ENCODE data around the gene HCRTR2. TPM values are rescaled to one million over a fixed set of nuclear protein-coding genes. Genes with fewer than 3 reads are reported as not detected.
"Not testable (repeated sequence)": the region's sequence is repeated elsewhere in the genome, so short reads cannot be mapped to it uniquely, and the experiment has no call there.

HCRTR2 gene
- total RNA-seq, 1 donor from 2014 or later: not detected

DNA sequence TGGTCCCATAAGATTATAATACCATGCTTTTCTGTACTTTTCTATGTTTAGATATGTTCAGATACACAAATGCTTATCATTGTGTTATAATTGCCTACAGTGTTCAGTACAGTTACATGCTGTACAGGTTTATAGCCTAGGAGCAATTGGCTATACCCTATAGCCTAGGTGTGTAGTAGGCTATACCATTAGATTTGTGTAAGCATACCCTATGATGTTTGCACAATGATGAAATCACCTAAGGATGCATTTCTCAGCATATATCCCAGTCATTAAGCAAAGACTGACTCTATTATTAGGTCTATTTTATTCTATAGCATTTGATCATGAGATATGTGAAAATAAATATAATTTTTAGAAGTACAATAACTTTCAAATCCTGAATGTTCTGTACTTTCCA lies 36.6 kb downstream of the HCRTR2 start:
- no peak for DNase-seq (ENCODE audit: extremely low read depth, low read depth, low spot score)

DNA sequence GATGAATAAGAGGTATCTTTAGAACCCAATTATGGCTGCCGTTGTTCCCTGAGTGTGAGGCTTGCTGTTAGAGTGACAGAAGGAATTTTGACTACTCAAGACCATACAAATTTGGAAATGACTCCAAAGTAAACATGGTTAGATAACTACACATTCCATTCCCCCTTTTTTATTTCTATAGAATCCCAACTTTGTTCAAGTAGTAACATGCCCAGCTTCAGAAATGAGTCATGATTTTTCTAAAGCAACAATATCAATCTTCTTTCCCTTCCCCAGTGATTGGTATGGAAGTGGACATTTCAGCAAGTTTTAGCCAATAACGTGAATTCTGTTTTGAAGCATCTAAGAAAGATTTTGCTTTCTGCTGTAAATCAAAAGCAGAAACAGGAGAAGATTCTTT lies 37.8 kb downstream of the HCRTR2 start:
- DNase-seq (ENCODE audit: extremely low read depth, low read depth, low spot score): no peak

DNA sequence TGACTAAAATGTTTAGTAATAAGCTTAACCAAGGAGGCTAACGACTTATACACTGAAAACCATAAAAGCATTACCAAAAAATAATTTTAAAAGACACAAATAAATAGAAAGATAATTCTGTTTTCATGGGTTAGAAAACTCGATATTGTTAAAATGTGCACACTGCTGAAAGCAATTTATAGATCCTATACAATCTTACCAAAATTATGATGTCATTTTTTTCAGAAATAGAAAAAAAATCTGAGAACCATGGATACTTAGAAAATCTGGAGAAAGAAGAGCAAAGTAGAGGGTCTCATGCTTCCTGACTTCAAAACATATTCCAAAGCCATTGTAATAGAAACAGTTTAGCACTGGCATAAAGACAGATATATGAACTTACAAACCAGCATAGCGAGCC lies 46.6 kb downstream of the HCRTR2 start:
- no peak for DNase-seq (ENCODE audit: extremely low read depth, low read depth, low spot score)

DNA sequence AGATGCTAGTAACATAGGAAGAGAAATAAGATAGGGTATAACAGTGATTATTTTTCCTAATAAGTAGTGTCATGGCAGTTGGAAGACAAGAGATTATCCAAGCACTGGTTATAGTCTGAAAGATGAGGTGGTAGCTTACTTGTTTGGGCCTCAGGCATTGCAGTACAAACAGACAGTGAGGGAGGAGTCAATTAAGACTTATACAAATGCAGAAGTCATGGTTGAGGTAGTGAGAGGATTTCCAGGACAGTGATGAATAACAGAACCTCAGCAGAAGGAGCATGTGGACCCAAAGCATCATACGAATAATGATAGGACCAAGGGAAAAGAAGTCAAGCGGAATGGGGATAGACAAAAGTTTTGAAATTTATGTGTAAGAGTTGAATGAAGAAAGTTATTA lies 53.5 kb downstream of the HCRTR2 start:
- DNase-seq (ENCODE audit: extremely low read depth, low read depth, low spot score): no peak

DNA sequence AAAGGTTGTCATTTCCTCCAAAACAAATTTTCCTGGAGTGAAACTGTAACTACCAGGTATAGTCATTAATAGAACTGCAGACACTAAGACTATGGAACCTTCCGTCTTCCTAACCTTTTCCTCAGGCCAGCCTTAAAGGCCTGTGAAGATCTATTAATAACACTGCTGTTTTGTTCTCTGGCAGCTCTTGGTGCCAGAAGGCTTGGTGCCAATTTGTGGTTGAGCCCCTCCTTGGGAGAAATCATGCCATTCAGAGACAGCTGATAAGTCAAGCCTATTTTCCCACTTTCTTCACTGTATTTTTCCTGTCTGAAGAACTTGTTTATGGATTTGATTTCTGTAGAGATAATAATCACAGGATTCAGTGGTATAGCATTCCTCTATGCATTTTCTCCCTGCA lies 64.8 kb downstream of the HCRTR2 start:
- no peak for DNase-seq (ENCODE audit: extremely low read depth, low read depth, low spot score)

DNA sequence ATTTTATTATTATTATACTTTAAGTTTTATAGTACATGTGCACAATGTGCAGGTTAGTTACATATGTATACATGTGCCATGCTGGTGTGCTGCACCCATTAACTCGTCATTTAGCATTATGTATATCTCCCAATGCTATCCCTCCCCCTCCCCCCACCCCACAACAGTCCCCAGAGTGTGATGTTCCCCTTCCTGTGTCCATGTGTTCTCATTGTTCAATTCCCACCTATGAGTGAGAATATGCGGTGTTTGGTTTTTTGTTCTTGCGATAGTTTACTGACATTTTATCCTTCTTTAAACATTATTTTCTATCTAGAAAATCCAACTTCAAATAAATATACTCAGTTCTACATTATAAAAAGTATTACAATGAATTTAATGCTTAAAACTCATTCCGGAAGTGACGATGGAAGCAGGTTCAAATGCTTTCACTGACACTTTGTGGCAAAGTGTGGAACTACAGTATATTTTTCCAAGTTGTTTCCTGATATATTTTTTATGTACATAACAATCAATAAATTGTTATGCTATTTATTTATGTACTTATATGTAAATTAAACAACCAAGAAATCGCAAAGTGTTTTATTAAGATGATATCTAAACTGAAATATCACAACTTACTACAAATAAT lies 66.8 kb downstream of the HCRTR2 start:
- DNase-seq (ENCODE audit: extremely low read depth, low read depth, low spot score): peak; percentile 7

DNA sequence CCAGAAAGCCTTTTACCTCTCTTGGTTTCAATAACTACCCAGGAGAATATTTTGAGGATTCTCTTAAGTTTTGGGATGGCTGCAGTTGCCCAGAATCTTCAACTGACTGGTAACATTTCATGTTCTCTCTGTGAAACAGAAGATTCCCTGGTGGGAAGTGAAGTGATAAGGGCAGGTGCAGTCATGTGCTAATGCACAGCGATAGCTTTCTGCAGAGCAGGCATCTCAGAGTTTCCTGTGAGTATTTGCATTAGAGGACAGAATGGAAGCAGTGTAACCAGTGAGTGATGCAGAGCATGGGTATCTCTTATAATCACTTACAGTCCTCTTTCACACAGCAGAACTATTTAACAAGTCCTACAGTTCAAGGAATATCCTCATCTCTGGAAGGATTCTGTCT lies 76.1 kb downstream of the HCRTR2 start:
- no peak for DNase-seq (ENCODE audit: extremely low read depth, low read depth, low spot score)

DNA sequence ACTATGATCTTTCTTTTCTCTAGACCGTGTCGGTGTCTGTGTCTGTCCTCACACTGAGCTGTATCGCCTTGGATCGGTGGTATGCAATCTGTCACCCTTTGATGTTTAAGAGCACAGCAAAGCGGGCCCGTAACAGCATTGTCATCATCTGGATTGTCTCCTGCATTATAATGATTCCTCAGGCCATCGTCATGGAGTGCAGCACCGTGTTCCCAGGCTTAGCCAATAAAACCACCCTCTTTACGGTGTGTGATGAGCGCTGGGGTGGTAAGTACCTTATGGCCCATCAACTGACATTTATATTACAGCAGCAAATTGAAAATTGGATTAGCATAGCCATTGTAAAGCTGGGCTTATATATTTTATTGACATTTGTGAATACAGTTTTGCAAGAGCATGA lies 80.8 kb downstream of the HCRTR2 start:
- DNase-seq (ENCODE audit: extremely low read depth, low read depth, low spot score): no peak

DNA sequence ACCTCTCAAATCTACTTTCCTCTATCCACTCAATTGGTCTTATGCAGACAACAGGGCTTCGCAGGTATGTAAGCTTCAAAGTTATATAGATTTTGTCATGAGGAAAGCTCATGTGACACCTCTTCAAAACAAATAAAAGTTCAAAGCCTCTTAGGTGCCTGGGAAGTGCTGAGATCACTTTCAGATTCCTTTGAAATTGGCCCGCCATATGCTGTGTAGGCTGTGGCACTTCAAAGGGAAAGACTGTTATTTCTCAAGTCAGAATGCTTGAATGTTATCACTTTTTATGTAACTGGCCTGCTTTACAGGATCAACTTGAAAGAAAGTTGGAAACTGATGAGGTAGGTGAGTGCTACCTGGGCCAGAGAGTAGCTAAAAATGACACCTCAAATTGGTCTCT lies 85.9 kb downstream of the HCRTR2 start:
- DNase-seq (ENCODE audit: extremely low read depth, low read depth, low spot score): no peak

DNA sequence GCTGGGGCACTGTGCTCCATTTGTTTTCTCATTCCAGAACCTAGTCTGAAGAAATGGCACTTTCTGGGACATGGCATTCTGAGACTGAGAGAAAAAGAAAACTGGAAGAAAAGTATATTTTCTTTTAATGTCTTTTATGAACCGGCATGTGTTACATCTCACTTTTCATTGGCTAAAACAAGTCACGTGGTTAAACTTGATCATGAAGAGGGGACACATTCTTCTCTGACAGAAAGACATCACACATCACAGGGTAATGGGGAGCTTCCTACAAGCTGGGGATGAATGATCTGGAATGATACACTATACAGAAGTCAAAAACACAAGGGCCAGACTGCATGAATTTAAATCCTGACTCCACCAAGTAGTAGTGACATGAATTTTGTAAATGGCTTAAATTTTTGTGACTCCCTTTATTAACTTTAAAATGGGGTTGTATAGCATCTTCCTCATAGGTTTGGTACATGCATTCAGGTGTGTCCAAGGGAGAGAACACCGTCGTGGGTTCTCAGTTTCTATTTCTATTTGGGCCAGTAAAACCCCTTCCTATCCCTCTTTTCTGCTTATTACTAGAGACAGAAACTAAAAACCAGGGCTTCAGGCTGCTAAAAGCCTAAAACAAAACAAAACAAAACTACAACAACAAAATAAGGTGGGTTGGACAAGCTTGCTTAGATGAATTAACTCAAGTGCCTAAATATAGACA lies 91.2 kb downstream of the HCRTR2 start:
- no peak for DNase-seq (ENCODE audit: extremely low read depth, low read depth, low spot score)

DNA sequence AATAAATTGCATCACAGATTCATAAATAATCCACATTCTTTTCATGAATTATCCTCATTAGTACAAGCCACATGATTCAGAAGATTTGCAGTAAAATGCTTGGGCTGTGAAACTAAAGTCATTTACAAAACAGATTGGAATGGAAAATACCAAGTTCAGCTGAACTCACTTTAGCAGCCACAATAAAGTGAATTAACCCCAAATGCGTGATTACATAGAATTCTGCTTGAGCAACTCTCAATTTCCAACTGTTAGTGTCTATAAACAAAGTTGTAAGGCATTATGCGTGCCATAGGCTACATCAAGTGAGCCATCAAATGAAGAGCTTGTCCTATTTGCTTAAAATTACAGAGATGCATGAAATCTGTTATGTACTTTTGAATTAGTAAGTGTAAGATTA lies 92.6 kb downstream of the HCRTR2 start:
- DNase-seq (ENCODE audit: extremely low read depth, low read depth, low spot score): no peak

DNA sequence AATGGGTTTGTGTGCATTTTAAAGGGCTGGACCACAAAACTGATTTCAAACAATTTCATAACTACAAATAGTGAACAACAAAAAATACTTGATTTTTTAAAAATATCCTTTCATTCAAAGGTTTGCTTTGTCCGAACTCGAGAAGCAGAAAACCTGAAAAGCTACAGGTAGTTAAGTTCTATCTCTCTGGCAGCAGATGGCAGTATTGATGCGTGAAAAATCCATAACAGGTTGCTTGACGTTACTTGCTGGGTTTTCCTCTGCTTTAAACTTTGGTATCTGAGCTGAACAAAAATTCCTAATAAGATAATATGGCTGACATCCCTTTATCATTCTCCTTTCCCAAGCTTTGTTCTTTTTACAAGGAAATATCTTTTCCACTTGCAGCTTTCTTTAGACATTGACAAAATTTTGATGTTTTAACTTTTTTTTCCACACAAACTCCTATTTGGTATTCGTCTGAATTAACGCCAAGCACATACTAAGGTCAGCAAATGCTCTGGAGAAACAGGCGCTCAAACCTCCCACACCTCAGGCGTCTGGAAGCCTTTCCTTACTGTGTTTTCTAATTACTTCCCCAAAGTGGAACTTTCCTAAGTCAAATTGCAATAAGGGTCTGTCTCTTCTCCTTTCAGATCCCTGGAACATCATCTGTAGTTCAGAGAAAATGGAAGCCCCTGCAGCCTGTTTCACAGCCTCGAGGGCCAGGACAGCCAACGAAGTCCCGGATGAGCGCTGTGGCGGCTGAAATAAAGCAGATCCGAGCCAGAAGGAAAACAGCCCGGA lies 102.6 kb downstream of the HCRTR2 start:
- peak; percentile 14 for DNase-seq (ENCODE audit: extremely low read depth, low read depth, low spot score)

DNA sequence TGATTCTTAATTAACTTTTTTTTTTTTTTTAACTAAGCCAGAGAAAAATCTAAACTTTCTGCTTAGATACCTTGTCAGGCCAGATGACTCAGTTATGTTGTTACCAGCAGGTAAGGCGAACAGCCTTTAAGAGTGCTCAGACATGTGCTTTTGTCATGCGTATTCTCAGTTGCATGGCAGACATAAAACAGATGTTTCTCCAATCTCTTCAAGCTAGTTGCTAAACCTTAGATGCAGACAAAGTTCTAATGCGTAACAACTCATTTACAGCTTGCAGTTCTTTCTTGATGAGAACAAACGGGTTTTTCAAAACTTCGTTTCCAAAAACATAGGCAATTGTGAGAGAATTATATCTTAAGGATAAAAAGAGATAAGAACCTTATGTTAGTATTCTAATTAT lies 103.3 kb downstream of the HCRTR2 start:
- no peak for DNase-seq (ENCODE audit: extremely low read depth, low read depth, low spot score)

DNA sequence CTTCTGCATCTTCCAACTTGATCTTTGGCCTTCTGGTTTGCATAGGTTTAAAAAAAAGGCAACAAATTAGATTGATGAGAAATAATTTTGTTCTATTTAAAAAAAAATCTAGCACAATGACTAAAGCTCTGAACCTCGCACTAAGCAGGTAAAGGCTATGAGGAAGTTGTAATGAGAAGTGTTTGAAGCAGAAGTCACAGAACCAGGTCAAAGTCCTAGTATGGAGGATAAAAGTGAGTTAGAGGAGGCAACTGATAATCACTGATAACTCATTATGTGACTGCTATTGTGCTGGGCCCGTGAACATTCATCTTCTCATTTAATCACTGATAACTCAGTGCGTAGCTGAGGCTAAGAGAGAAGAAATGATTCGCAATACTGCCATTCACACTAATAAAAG lies 106.9 kb downstream of the HCRTR2 start:
- DNase-seq (ENCODE audit: extremely low read depth, low read depth, low spot score): no peak

DNA sequence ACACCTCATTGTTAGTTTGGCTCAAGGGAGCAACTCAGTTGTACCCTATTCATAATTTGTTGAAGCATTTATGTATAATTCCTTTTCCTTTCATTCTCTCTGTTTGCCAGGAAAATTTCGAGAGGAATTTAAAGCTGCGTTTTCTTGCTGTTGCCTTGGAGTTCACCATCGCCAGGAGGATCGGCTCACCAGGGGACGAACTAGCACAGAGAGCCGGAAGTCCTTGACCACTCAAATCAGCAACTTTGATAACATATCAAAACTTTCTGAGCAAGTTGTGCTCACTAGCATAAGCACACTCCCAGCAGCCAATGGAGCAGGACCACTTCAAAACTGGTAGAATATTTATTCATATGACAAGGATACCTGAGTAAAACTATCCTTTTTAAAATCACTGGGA lies 107.8 kb downstream of the HCRTR2 start:
- DNase-seq (ENCODE audit: extremely low read depth, low read depth, low spot score): no peak

DNA sequence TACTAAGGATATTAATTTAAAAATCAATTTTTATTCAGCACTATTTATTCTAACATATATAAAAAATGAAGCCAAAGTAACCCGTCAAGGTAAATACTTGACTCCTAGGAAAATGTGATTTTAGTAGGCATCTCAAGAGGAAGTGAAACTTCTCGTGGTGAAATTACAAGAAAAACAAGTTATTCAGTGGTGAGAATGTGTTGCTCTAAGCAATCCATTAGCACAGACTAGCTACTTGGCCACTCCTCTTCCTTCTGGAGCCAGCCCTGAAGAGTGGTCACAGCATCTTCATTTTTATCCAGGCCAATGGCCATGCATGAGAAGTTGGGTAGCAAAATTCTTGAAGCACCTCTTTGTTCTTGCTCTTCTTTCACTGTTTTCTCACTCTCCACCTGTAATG lies 112.5 kb downstream of the HCRTR2 start:
- DNase-seq (ENCODE audit: extremely low read depth, low read depth, low spot score): no peak

DNA sequence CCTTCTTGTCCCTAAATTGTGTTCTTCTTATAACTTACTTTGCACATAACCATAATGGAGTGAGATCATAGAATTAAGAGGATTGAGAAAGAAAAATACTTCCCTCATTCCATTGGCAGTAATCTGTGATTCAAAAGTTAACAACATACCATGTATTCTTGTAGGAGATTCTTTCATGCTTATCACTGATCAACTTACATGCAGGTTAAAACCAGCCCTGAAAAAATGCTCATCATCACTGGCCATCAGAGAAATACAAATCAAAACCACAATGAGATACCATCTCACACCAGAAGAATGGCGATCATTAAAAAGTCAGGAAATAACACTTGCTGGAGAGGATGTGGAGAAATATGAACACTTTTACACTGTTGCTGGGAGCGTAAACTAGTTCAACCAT lies 116.4 kb downstream of the HCRTR2 start:
- no peak for DNase-seq (ENCODE audit: extremely low read depth, low read depth, low spot score)

DNA sequence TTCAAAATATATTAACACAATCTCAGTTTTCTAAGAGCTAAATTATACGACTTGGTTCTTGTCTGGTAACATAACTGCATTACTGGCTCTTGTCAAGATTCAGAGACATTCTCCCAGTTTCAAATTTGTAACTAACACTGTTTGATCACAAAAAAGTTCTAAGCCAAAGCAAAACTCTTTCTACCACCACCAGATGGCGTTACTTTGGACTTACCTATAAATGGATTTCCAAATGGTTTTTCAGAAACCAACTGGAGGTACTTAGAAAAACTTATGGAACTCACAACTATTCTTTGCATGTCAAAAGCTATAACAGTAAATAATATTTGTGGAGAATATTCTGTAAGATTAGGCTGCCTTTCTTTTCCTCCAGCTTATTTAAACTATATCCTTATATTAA lies 118.8 kb downstream of the HCRTR2 start:
- no peak for DNase-seq (ENCODE audit: extremely low read depth, low read depth, low spot score)

DNA sequence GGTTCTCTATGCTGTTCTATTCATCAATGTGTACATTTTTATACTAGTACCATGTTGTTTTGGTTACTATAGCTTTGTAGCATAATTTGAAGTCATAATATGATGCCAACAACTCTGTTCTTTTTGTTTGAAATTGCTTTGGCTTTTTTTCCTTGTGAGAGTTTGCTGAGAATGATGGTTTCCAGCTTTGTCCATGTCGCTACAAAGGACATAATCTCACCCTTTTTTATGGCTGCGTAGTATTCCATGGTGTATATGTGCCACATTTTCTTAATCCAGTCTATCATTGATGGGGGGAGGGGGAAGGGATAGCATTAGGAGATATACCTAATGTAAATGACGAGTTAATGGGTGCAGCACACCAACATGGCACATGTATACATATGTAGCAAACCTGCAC lies 122.9 kb downstream of the HCRTR2 start:
- not testable (repeated sequence) for DNase-seq (ENCODE audit: extremely low read depth, low read depth, low spot score)

DNA sequence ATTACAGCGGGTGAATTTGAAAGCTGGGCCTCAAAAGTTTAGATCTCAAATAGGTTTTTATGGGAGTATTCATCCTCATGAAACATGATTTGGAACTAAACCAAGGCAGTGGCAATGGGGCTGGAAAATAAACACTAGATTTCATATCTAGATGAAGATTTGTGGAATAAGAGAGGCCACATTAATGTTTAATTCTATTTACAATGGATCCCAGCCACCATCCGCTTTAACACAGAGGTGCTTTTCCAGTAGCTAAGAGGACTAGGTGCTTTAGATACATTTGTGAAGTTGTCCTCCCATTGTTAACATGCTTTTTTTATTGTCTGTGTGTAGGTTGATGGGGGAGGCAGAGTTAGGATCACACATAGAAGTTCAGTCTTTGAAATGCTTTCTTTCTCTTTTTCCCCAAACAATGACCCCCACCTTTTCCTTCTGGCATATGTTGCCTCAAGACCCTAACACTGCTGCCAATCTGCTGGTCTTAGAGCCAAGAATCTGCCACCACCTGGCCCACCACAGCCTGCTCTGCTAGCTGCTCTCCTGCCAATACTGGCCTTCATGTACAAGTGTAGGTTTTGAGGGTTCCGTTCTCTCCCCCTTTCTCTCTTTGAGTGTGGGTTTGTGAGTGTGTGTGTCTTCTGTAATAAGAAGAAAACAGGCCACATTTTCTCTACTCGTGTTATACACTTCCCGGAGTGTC lies 125.1 kb downstream of the HCRTR2 start:
- no peak for DNase-seq (ENCODE audit: extremely low read depth, low read depth, low spot score)

DNA sequence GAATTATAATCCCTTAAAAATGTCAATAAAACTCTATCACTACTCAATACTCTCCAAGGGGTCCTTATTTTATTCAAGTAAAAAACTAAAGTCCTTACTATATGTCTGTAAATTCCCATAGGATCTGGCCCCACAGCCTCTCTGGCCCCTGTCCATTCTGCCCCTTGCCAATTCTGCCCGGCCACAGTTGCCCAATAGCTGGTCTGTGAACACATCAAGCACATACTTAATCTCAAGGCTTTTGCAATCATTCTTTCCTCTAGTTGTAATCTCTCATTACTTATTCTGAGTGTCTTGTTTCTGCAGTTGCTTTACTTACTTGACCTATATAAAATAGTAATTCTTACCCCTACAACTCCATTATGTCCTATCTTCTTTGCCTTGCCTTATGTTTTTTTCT lies 130.4 kb downstream of the HCRTR2 start:
- DNase-seq (ENCODE audit: extremely low read depth, low read depth, low spot score): no peak

Data from glomerular endothelial cell (primary cell).